ENCODE data around the gene SLC39A7.
A peak's percentile ranks its signal among the peaks of the same experiment; 100 is the strongest.

Gene SLC39A7

DNA sequence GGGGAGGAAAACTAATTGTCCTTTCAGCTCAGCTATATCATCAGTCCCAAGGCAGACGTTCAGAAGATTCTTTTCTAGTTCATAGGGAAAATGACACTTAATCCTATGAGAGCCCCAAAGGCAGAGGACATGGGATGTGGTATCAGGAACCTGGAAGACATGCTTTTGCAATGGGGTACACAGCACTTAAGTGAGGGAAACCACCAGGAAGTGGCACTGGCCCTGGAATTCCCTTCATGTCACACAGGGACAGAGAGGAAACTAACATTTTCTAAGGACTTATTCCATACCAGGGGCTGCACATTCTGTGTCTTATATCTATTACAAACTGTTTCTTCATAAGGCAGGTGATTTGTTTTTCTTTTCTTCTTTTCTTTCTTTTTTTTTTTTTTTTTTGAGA, 42.8 kb downstream of the SLC39A7 start:
- no peak for DNase-seq

DNA sequence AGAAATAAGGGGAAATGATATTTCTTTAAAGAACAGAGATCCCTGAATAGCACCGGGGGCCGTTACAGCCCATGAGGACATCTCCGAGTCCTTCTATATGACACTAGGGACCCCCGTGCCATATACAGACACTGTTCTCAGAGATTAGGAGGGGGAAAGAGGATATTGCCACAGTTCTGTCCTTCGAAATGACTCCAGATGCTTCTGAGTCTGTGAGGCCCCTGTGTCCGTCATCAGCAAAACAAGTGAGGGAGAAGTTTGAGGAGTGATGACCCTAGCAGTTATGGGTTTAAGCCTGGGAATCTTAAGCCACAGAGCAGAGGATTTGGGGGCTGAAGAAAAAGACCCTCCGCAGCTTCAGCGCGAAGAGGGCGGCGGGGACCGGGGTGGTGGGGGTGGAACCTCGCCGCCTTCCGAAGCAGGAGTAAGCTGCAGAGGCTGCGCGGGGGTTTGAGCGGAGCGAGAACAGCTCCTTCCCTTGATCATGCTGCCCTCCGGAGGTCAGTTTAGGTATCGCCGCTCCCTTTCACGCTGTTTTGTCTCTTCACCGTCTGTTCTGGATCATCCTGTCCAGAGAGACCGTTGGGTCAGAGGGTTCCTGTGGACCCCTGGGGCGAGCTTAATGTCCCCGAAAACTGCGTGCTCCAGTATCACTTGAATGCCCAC, 47.4 kb downstream of the SLC39A7 start:
- peak; percentile 39 for DNase-seq

DNA sequence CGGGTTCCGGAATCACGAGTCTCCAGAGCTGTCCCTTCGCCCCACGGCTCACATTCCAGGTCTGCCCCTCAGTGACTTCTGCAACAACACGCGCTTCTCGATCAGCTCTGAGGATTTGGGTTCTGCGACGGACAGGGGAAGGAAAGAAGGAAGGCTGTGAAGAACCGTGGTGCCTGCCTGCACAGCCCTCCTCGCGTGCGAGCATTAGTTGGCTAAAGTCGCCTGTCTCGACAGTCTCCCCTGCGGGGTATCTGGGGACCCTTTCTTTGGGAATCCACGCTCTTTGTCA, 47.9 kb downstream of the SLC39A7 start:
- DNase-seq, result no peak

DNA sequence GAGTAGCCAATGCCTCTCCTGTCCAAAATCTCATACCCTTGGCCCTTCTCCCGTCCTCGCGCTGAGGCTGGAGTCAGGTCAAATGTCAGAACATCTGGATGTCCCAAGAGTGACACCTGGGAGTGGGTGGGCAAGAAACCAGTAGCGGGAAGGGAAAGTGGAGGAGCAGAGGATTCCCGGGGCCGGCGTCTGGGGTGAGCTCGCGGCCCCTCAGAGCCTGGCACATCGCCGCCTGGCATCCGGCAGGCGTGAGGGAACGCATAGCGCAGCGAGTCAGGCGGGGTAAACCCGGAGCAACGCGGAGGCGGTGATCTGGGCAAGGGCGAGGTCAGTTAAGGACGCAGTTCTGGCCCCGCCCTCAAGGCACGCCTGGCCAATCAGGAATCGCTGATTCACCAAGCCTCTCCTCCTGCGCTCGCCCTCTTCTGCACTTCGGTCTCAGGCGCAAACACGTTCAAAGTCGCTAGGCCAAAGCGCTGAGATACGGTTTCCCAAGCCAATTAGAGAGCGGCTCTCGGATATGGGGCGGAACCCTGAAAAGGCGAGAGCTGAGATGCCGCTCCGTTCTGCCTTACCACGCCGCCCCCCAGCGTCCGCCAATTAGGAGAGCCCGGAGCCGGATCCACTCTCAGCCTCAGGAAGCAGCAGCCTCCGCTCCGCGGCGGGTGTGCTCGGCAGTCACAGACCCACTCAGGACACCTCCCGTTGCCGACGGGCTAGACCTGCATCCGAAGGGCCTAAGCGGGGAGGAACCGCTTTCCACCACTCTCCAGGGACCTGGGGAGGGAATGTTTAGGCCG, 48.5 kb downstream of the SLC39A7 start:
- peak; percentile 83 for DNase-seq

DNA sequence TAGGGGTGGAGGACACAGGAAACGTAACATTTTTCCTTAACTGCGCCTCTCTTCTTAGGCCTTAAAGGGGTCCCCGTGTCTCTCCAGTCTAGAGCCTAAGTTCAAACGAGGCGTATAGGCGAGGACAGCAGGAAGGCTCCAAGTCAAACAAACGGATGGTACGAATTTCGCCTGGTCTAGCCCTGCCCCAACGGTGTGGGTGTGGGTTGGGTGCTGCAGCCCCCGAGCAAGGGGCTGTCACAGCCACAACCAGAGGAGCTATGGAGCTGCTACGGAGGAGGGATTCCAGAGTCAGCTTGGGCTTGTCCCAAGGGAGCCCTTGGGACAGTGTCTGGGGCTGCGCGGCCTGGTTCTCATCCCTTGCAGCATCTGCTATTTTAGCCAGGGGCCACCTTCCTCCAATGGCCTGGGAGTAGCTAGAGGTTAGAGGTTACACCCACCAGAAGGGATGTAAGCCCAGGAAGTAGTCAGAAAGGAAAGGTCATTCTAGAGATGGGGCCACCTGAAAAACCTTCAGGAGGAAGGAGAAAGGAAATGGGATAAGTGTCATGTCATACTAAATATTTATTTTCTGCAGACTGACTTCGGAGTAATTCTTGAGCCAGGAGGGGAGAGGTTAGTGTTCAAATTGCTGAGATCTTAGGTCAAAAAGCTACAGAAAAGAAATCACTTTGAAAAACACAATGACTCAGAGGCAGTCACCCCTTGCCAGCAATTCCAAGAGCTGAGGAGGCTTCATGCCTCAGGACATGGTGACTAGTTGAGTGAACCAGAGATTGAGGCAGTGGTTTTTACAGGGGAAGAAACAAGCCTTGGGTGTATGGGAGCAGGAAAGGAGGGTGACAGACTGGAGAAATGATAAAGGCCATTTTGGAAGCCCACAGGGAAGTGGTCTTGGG, 49.3 kb downstream of the SLC39A7 start:
- DNase-seq, result no peak

GRCh38 chr6:33250731-33251130, 50.1 kb downstream of the SLC39A7 start:
- DNase-seq, result no peak

DNA sequence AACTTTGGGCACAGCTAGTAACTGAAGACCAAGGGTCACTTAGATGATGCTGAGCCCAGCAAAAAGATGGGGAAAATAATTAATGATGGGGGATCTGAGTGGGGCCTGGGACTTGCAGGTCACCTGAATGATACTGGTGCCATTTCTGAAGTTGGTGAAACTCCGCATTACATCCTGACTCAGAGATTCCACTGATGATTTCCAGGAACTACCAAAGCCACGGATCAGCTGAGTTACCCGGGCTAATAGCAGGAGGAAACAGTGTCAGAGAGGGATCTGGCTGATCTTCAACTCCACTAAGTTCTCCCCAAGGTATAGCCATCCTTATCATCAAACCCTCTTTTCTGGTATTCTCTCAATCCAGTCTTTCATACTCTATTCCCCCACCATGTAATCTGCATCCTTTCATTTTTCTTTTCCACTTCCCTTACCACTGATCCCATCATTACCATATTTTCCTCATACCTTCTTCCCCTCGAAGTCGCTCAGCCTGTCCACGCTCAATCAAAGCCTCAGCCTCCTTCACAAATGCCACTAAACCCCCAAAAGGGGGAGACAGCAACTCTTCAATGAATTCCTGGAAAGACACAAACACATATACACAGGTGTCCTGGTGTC, 50.8 kb downstream of the SLC39A7 start:
- no peak for DNase-seq

- DNase-seq, result no peak
Measured at GRCh38 chr6:33252759-33253158, 52.1 kb downstream of the SLC39A7 start.

All from activated gamma-delta T cell (primary cell).